ENCODE results near the gene TMEM53. TPM values are rescaled to one million over a fixed set of nuclear protein-coding genes. Genes with fewer than 3 reads are reported as not detected.

The TMEM53 gene
- total RNA-seq, 4 donors from 2014 or later: 7.6 to 14.0 (median 10.3) TPM

DNA sequence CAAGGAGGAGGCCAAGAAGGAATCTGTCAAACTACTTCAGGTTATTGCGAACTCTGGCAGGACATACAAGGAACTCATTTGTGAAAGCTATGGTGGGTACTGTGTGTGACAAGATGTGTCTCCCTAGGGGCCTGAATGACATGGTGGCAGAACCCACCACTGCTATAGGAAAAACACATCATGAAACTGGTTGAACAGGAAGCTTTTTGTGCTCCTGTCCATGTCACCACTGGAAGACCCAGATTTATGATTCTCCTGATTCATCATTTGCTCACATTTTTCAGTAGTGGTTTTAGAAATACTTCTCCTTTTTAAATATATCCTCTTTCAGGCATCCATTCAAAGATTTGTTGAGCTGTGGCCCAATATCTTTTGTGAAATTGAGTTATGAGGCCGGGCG, 23.9 kb upstream of the TMEM53 start:
- DNase-seq (ENCODE audit: low spot score) (no peak), ATAC-seq (ENCODE audit: low FRiP score) (no peak)
- TF ChIP-seq, protein P1, sequence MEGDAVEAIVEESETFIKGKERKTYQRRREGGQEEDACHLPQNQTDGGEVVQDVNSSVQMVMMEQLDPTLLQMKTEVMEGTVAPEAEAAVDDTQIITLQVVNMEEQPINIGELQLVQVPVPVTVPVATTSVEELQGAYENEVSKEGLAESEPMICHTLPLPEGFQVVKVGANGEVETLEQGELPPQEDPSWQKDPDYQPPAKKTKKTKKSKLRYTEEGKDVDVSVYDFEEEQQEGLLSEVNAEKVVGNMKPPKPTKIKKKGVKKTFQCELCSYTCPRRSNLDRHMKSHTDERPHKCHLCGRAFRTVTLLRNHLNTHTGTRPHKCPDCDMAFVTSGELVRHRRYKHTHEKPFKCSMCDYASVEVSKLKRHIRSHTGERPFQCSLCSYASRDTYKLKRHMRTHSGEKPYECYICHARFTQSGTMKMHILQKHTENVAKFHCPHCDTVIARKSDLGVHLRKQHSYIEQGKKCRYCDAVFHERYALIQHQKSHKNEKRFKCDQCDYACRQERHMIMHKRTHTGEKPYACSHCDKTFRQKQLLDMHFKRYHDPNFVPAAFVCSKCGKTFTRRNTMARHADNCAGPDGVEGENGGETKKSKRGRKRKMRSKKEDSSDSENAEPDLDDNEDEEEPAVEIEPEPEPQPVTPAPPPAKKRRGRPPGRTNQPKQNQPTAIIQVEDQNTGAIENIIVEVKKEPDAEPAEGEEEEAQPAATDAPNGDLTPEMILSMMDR (IDR thresholded peaks at IDR 0.05): no peak

DNA sequence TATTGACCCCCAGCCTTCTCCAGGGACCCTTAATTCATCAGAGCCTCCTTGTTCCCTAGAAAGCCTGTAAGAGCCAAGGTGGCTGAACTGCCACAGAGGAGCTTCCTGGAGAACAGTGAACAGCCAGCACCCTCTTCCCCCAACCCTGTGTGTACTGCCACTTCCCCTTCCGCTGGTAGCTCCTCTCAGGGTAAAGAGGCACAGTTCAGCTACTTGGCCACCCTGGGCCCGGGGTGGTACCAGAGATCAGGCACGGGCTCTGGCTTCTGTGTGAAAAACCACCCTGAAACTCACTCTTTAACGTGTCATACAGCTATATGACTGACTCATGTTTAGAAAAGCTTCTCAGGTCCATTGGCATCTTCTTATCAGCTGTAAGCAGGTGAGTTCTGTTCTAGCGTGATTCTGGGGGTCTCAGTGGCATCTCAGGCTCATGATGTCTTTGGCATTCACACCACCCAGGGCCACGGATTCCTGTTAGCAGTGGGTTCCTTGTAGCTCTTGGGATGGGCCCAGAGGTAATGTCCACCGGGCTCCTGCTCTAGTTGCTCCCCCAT, 22.6 kb upstream of the TMEM53 start:
- DNase-seq (ENCODE audit: low spot score): no peak
- ATAC-seq (ENCODE audit: low FRiP score): no peak
- TF ChIP-seq, protein P1 (IDR thresholded peaks at IDR 0.05): no peak

DNA sequence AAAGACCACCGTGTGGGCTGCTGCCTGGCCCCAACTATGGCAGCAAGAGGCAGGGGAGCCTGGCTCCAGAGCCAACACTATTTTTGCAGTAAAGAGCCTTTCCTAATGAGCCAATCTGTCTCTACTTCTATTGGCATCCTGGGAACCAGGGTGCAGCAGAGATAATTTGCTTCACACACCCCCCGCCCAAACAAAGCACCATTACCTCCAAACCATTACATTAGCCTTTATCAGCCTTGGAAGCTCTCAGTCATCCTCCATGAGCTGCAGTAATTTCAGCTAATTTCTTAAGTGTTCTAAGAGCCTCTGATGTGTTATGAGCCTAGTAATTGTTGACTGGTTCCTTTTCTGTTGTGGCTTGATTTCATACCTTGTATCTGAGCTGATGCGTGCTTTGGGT, 21.8 kb upstream of the TMEM53 start:
- TF ChIP-seq, protein P1 (IDR thresholded peaks at IDR 0.05): no peak
- no peak for DNase-seq (ENCODE audit: low spot score)
- no peak for ATAC-seq (ENCODE audit: low FRiP score)

DNA sequence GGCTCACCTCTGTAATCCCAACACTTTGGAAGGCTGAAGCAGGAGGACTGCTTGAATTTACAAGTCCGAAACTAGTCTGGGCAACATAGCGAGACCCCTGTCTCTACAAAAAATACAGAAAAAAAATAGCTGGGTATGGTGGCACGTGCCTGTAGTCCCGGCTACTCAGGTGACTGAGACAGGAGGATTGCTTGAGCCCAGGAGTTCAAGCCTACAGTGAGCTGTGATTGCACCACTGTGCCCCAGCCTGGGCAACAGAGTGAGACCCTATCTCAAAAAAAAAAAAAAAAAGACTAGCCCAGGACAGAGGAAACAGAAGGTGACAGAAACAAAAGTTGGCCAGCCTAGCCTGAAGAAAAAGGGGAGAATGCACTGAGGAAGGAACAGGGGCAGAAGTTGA, 21.4 kb upstream of the TMEM53 start:
- TF ChIP-seq, protein P1 (IDR thresholded peaks at IDR 0.05): no peak
- ATAC-seq (ENCODE audit: low FRiP score) (no peak), DNase-seq (ENCODE audit: low spot score) (no peak)

DNA sequence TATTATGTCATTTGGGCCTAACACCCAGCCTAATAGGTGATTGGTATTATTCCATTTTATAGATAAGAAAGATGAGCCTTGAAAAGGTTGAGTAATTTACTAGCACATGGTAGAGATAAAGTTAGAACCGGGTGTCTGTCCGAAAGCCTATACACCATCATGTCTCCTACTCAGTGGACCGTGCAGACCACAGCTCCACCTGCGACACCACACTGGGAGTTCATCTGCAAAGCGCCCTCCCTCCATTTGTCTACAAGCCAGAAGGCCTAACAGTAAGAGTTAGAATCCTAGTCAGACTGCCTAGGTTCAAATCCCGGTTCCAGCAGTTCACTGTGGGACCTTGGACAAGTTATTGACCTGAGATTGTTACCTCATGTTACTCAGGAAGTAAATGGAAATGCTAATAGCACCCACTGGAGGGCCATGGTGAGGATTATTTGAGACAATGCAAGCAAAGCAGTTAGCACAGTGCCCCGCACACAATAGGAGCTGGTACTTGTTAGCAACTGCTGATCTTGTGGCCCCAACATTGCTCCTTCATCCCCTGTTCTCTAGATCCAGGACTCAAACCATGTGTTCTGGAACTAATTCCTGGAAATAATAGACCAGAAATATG, 20.7 kb upstream of the TMEM53 start:
- DNase-seq (ENCODE audit: low spot score): no peak
- TF ChIP-seq, protein P1 (IDR thresholded peaks at IDR 0.05): no peak
- no peak for ATAC-seq (ENCODE audit: low FRiP score)

DNA sequence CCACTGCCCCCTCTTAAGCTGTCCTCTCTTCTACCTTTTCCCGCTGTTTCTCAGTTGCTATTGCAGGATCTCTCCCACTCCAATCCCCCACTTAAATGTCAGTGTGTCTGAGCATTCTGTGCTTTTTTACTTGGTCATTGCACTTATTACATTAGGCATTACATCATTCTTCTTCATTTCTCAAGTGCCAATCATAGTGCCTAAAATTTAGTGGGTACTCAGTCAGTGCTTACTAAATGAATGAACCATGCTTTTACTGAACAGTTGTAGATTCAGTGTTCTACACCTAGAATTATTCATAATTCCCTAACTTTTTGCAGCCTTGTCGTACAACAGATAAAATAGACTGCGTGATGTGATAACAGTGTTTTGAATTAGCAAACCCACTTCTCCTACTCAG, 19.6 kb upstream of the TMEM53 start:
- TF ChIP-seq, protein P1 (IDR thresholded peaks at IDR 0.05): no peak
- ATAC-seq (ENCODE audit: low FRiP score) (no peak), DNase-seq (ENCODE audit: low spot score) (no peak)

DNA sequence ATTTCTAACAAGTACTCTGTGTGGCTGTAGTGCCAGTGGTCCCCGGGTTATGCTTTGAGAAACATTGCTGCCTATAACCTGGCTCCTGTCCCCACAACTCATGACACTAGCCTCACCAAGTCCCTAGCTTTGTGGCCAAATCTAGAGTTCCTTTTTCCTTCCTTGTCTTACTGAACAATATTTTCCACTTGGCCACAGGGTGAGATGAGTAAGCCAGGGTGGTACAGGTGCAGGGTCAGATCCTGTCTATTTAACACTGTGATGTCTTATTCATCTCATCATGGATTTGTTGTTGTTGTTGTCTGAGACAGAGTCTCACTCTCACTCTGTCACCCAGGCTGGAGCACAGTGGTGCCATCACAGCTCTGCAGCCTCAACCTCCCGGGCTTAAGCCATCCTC, 18.9 kb upstream of the TMEM53 start:
- TF ChIP-seq, protein P1 (IDR thresholded peaks at IDR 0.05): no peak
- ATAC-seq (ENCODE audit: low FRiP score): no peak
- no peak for DNase-seq (ENCODE audit: low spot score)
